OCI-LY1 (cell line): ENCODE data around the gene EML4.

Experiments
- CTCF ChIP-seq: fragments of 200-600 bp; sonication (generic), shearing (Covaris generic); IDR thresholded peaks from 2 replicates; pipeline ENCODE4 v1.5.1; 2017; ENCODE audit warnings: mild to moderate bottlenecking, antibody characterized with exemption, low read length, moderate library complexity, mixed read lengths
- EZH2 ChIP-seq: fragments of 200-600 bp; sonication (generic), shearing (Covaris generic); IDR thresholded peaks from 2 replicates; pipeline ENCODE4 v1.8.0; 2017; ENCODE audit warnings: borderline replicate concordance, mixed run types, mild to moderate bottlenecking, antibody characterized with exemption, low read length, moderate library complexity, mixed read lengths

- no peak for TF ChIP-seq EZH2
- no peak for TF ChIP-seq CTCF
Measured at GRCh38 chr2:42338567-42339190, 169.5 kb downstream of the EML4 start.
